H1 (cell line): ENCODE data around the gene DDC. TPM values are rescaled to one million over a fixed set of nuclear protein-coding genes. Genes with fewer than 3 reads are reported as not detected.

Experiments used
- CTCF ChIA-PET: fragments of 300-600 bp; sonication (Branson Sonifier 250); formaldehyde crosslinking; loops from one replicate; lab custom pipeline; 2021; ENCODE audit not compliant: partially characterized antibody; lab: Charles Lee
- POLR2A ChIA-PET: fragments of 300-600 bp; sonication (Branson Sonifier 250); formaldehyde crosslinking; loops from one replicate; lab custom pipeline; 2021; ENCODE audit warnings: inconsistent platforms; ENCODE audit not compliant: partially characterized antibody; lab: Charles Lee
- DNase-seq, 2 experiments: peaks; one replicate each; pipeline versions ENCODE4 v3.0.0 to v3.0.0-alpha.2; 2010 to 2022; ENCODE audit warnings: low spot score in 2 of 2, low read depth in 1 of 2, mixed read lengths in 1 of 2
- FAIRE-seq: peaks from 2 replicates; lab custom pipeline; 2011; peaks lifted over from hg19 to GRCh38; lab: Jason Lieb, UNC
- H2AFZ ChIP-seq: 2 replicates; pipeline ENCODE4 v1.8.1; 2012; ENCODE audit warnings: low read length, inconsistent platforms
- H2AK5ac ChIP-seq: 2 replicates; pipeline ENCODE4 v1.6.1; 2013; ENCODE audit warnings: low read depth, low read length
- H2BK120ac ChIP-seq: replicated peaks from 2 replicates; pipeline ENCODE3; 2013; ENCODE audit warnings: low read depth, low read length, inconsistent platforms
- H2BK12ac ChIP-seq: 2 replicates; pipeline ENCODE4 v1.6.1; 2013; ENCODE audit warnings: low read depth, low read length
- H2BK15ac ChIP-seq: 2 replicates; pipeline ENCODE4 v1.6.1; 2013; ENCODE audit warnings: low read length
- H2BK20ac ChIP-seq: 2 replicates; pipeline ENCODE4 v1.6.1; 2013; ENCODE audit warnings: low read length
- H2BK5ac ChIP-seq: 2 replicates; pipeline ENCODE4 v1.6.1; 2013; ENCODE audit warnings: low read depth, low read length
- H3K14ac ChIP-seq: 2 replicates; pipeline ENCODE4 v1.6.1; 2013; ENCODE audit warnings: inconsistent platforms; ENCODE audit not compliant: insufficient read length
- H3K18ac ChIP-seq: 2 replicates; pipeline ENCODE4 v1.6.1; 2013; ENCODE audit warnings: low read length; ENCODE audit errors: extremely low read depth
- H3K23ac ChIP-seq: 2 replicates; pipeline ENCODE4 v1.6.1; 2013; ENCODE audit warnings: inconsistent platforms; ENCODE audit not compliant: insufficient read length
- H3K23me2 ChIP-seq: 2 replicates; pipeline ENCODE4 v1.6.1; 2013; ENCODE audit warnings: low read depth, low read length
- H3K27ac ChIP-seq: 2 replicates; pipeline ENCODE4 v1.6.1; 2011; ENCODE audit warnings: low read depth, low read length, inconsistent platforms
- H3K27me3 ChIP-seq, 4 experiments: replicated peaks in 1 of 4; 1 replicate in 1 of 4; 2 replicates in 3 of 4; pipeline versions ENCODE4 v1.6.1 to v1.8.1; 2011 to 2013; ENCODE audit warnings: low read length in 3 of 4, mild to moderate bottlenecking in 3 of 4, inconsistent platforms in 2 of 4, mixed read lengths in 2 of 4, moderate library complexity in 1 of 4; ENCODE audit not compliant: control insufficient read depth in 3 of 4, insufficient read depth in 3 of 4; ENCODE audit errors: extremely low read depth in 1 of 4
- H3K36me3 ChIP-seq, 4 experiments: 2 replicates each; pipeline versions ENCODE4 v1.6.1 to v1.8.1; 2011 to 2013; ENCODE audit warnings: mild to moderate bottlenecking in 4 of 4, low read length in 3 of 4, moderate library complexity in 2 of 4, control low read depth in 1 of 4, inconsistent platforms in 1 of 4; ENCODE audit not compliant: insufficient read depth in 4 of 4, control insufficient read depth in 2 of 4
- H3K4ac ChIP-seq: replicated peaks from 2 replicates; pipeline ENCODE3; 2013; ENCODE audit warnings: low read length, low read depth, mixed read lengths, inconsistent platforms; ENCODE audit not compliant: insufficient read length
- H3K4me1 ChIP-seq, 4 experiments: replicated peaks in 1 of 4; 1 replicate in 1 of 4; 2 replicates in 3 of 4; pipeline versions ENCODE4 v1.6.1 to v1.8.1; 2011 to 2013; ENCODE audit warnings: low read length in 3 of 4, inconsistent platforms in 2 of 4, mixed read lengths in 1 of 4; ENCODE audit not compliant: insufficient read depth in 4 of 4, control insufficient read depth in 3 of 4
- H3K4me2 ChIP-seq, 2 experiments: 2 replicates each; pipeline versions ENCODE4 v1.6.1 to v1.8.1; 2011 to 2013; ENCODE audit warnings: low read depth in 2 of 2, low read length in 2 of 2, control low read depth in 1 of 2, inconsistent platforms in 1 of 2, mild to moderate bottlenecking in 1 of 2; ENCODE audit not compliant: insufficient read depth in 1 of 2
- H3K4me3 ChIP-seq, 4 experiments: fragments of 200-600, 300-600 bp in 1 of 4; sonication (generic), shearing (Covaris generic), sonication (Bioruptor Twin) in 1 of 4; 2 replicates each; pipeline versions ENCODE4 v1.5.1 to v1.8.1; 2011 to 2016; ENCODE audit warnings: low read length in 4 of 4, low read depth in 3 of 4, control low read depth in 2 of 4, inconsistent platforms in 2 of 4, mild to moderate bottlenecking in 2 of 4, mixed read lengths in 1 of 4, moderate library complexity in 1 of 4; ENCODE audit not compliant: insufficient read depth in 2 of 4; ENCODE audit errors: extremely low read depth in 1 of 4
- H3K56ac ChIP-seq: replicated peaks from 2 replicates; pipeline ENCODE3; 2013; ENCODE audit warnings: low read depth, mild to moderate bottlenecking, mixed read lengths, low read length, inconsistent platforms; ENCODE audit not compliant: insufficient read length
- H3K79me1 ChIP-seq: 2 replicates; pipeline ENCODE4 v1.6.1; 2013; ENCODE audit warnings: low read depth, low read length, control low read depth
- H3K79me2 ChIP-seq, 2 experiments: 2 replicates each; pipeline versions ENCODE4 v1.6.1 to v1.8.1; 2012 to 2013; ENCODE audit warnings: low read length in 2 of 2, mild to moderate bottlenecking in 2 of 2, inconsistent platforms in 1 of 2; ENCODE audit not compliant: insufficient read depth in 2 of 2, control insufficient read depth in 1 of 2
- H3K9ac ChIP-seq, 4 experiments: replicated peaks in 1 of 4; 1 replicate in 1 of 4; 2 replicates in 3 of 4; pipeline versions ENCODE4 v1.6.1 to v1.8.1; 2011 to 2013; ENCODE audit warnings: low read depth in 3 of 4, low read length in 3 of 4, control low read depth in 2 of 4, mild to moderate bottlenecking in 2 of 4, moderate library complexity in 2 of 4, inconsistent platforms in 1 of 4; ENCODE audit errors: extremely low read depth in 1 of 4
- H3K9me3 ChIP-seq, 2 experiments: 2 replicates each; pipeline versions ENCODE4 v1.6.1 to v1.8.1; 2012 to 2013; ENCODE audit warnings: mild to moderate bottlenecking in 2 of 2, moderate library complexity in 2 of 2, control low read depth in 1 of 2, inconsistent platforms in 1 of 2, low read depth in 1 of 2, low read length in 1 of 2, mixed read lengths in 1 of 2; ENCODE audit not compliant: insufficient read depth in 2 of 2
- H4K20me1 ChIP-seq, 2 experiments: replicated peaks in 1 of 2; 2 replicates each; pipeline versions ENCODE3 to v1.8.1; 2011 to 2013; ENCODE audit warnings: inconsistent platforms in 2 of 2, low read length in 2 of 2, mild to moderate bottlenecking in 1 of 2; ENCODE audit not compliant: insufficient read depth in 2 of 2, control insufficient read depth in 1 of 2
- H4K5ac ChIP-seq: 2 replicates; pipeline ENCODE4 v1.6.1; 2013; ENCODE audit warnings: low read length, low read depth, mixed read lengths, inconsistent platforms; ENCODE audit not compliant: insufficient read length
- H4K8ac ChIP-seq: 2 replicates; pipeline ENCODE4 v1.8.0; 2013; ENCODE audit warnings: mild to moderate bottlenecking, moderate library complexity, low read length, inconsistent platforms; ENCODE audit not compliant: insufficient read depth; ENCODE audit errors: extremely low read depth
- H4K91ac ChIP-seq: replicated peaks from 2 replicates; pipeline ENCODE3; 2013; ENCODE audit warnings: low read length, mixed read lengths, inconsistent platforms; ENCODE audit not compliant: insufficient read length
- CHD1 ChIP-seq: IDR thresholded peaks from 2 replicates; pipeline ENCODE4 v1.6.1; 2012; ENCODE audit warnings: low read depth, low read length, improper control_type of control experiment
- CHD2 ChIP-seq: IDR thresholded peaks from 2 replicates; pipeline ENCODE4 v1.6.1; 2012; ENCODE audit warnings: low read length, improper control_type of control experiment
- EP300 ChIP-seq, 2 experiments: IDR thresholded peaks; 1 replicate in 1 of 2; 2 replicates in 1 of 2; pipeline ENCODE4 v1.6.1; 2011 to 2012; ENCODE audit warnings: low read depth in 2 of 2, low read length in 2 of 2, mild to moderate bottlenecking in 2 of 2, borderline replicate concordance in 1 of 2, inconsistent platforms in 1 of 2, moderate library complexity in 1 of 2
- HDAC2 ChIP-seq, 2 experiments: fragments of 300-600 bp in 1 of 2; sonication (generic) in 1 of 2; IDR thresholded peaks; 2 replicates each; pipeline ENCODE4 v1.6.1; 2011 to 2012; ENCODE audit warnings: low read depth in 2 of 2, low read length in 2 of 2, mild to moderate bottlenecking in 2 of 2, moderate library complexity in 2 of 2, borderline replicate concordance in 1 of 2, inconsistent platforms in 1 of 2
- SIN3A ChIP-seq, 2 experiments: IDR thresholded peaks in 1 of 2; conservative IDR thresholded peaks in 1 of 2; 2 replicates each; pipeline ENCODE4 v1.6.1; 2011 to 2012; ENCODE audit warnings: low read length in 2 of 2, improper control_type of control experiment in 1 of 2, low read depth in 1 of 2, mild to moderate bottlenecking in 1 of 2
- TEAD4 ChIP-seq: IDR thresholded peaks from 2 replicates; pipeline ENCODE4 v1.6.1; 2012; ENCODE audit warnings: low read depth, low read length, inconsistent platforms, mixed read lengths
- WGBS, 2 experiments: shearing (Covaris generic) in 1 of 2; methylation state at CpG; one replicate each; pipeline versions ENCODE4 v1.1.6 to v1.1.7; 2013 to 2015; ENCODE audit warnings: low lambda C conversion rate in 2 of 2, mixed read lengths in 2 of 2, inconsistent platforms in 1 of 2, low coverage in 1 of 2, missing lambda C conversion rate in 1 of 2; ENCODE audit not compliant: insufficient replicate concordance in 2 of 2, insufficient coverage in 1 of 2, insufficient read length in 1 of 2; ENCODE audit errors: extremely low coverage in 1 of 2, missing lambda C conversion rate in 1 of 2; 5-methylcytosine and 5-hydroxymethylcytosine counted together
- polyA plus RNA-seq, 7 experiments: library from polyadenylated mRNA; depleted of rRNA in 3 of 7; stranded (reverse) in 5 of 7; unstranded in 2 of 7; fragments of >200 nt in 5 of 7; fragments of 200-250 nt in 2 of 7; gene quantifications; 1 replicate in 5 of 7; 2 replicates in 1 of 7; 4 replicates in 1 of 7; pipeline versions ENCODE4 v1.2.1 to v1.2.3, GENCODE V29; 2011 to 2013; ENCODE audit warnings: missing spikeins in 2 of 7, mixed read lengths in 2 of 7
- total RNA-seq: library from RNA; stranded (reverse); fragmentation: NEBNext Ultra II Directional; extraction: Animal tissue kit (Norgen Biotek cat#: 25700); gene quantifications from 2 replicates; pipeline ENCODE4 v1.2.1, GENCODE V29; 2021

The DDC gene
- total and polyA plus RNA-seq, 2 of the 8 experiments (the other 6 are each of a cell fraction or from before 2014, with no cell fraction given) = 0.05 TPM; not detected in 1

DNA sequence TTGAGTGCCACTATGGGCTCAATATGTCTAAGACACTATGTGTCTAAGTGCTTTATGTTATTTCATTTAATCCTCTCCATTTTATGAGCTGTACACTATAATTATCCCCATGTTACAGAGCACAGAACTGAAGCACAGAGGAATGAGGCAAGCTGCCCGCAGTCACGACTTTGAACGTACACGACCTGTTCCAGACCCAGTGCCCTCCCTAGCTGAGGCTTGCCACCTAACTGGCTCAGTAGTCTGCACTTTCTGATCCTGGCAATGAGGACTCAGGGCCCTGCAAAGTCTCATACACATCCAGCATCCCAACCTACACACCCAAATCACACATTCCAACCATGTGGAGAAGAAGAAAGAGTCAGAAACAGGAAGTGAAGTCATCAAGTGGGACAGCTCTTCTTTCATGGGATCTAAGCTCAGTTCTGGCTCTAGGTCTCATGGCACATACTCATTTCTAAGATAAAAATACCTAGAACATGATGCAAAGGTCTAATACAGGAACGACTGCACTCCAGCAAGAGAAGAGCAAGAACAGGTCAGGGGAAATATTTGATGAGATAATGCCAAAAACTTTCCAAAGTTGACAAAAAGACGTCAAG is 42.4 kb upstream of the DDC start:
- no peak overlapping the region for H3K4ac ChIP-seq
- POLR2A ChIA-PET = interaction anchor here (0.8 kb wide), 1 partner anchor 54 kb away, joined by 3 read pairs; no protein-coding TSS in a partner anchor
- H3K14ac ChIP-seq = no peak overlapping the region
- no peak for TF ChIP-seq TEAD4
- TF ChIP-seq EP300 (IDR thresholded peaks at IDR 0.05; ENCODE audit: borderline replicate concordance in 1 of 2, low read depth in 2 of 2, low read length in 2 of 2) = no peak
- no peak for TF ChIP-seq SIN3A (conservative IDR thresholded peaks at IDR 0.05 in 1 of 2, IDR thresholded peaks at IDR 0.05 in 1 of 2; ENCODE audit: low read depth in 1 of 2, low read length in 2 of 2)
- TF ChIP-seq CHD2 = no peak
- TF ChIP-seq HDAC2 (IDR thresholded peaks at IDR 0.05; ENCODE audit: borderline replicate concordance in 1 of 2, low read depth in 2 of 2, low read length in 2 of 2) = no peak
- no peak for TF ChIP-seq CHD1
- H2BK15ac ChIP-seq = no peak overlapping the region
- no peak overlapping the region for H3K4me3 ChIP-seq
- CTCF ChIA-PET = interaction anchor here (0.7 to 2.2 kb wide), 9 partner anchors 9 to 591 kb away, joined by 3 to 9 read pairs (median 3); no protein-coding TSS in a partner anchor
- H3K56ac ChIP-seq = no peak overlapping the region
- H3K4me2 ChIP-seq = no peak overlapping the region
- H2BK5ac ChIP-seq = no peak overlapping the region
- no peak overlapping the region for H3K27ac ChIP-seq
- H3K36me3 ChIP-seq = peaks cover 10 to 39% (median 23%) of the 10 kb centered on the region in 4 experiments
- FAIRE-seq (no peak), DNase-seq (no peak)
- H4K20me1 ChIP-seq = no peaks in the 10 kb centered on the region
- no peak overlapping the region for H3K23ac ChIP-seq
- no peak overlapping the region for H2BK12ac ChIP-seq
- H3K18ac ChIP-seq = no peak overlapping the region
- no peak overlapping the region for H2AK5ac ChIP-seq
- H2AFZ ChIP-seq = no peak overlapping the region
- H3K27me3 ChIP-seq = no peaks in the 10 kb centered on the region
- H3K9ac ChIP-seq = no peak overlapping the region
- no peak overlapping the region for H4K5ac ChIP-seq
- no peaks in the 10 kb centered on the region for H3K9me3 ChIP-seq
- H3K79me2 ChIP-seq = no peaks in the 10 kb centered on the region; a peak in 1 of 4 replicates
- peaks cover 2% of the 10 kb centered on the region; the same call in 1 of the 2 replicates for H3K79me1 ChIP-seq
- H3K4me1 ChIP-seq = peaks cover 0 to 2% (median 0%) of the 10 kb centered on the region in 4 experiments; a peak in 1 of 7 replicates
- no peak overlapping the region for H2BK20ac ChIP-seq
- no peaks in the 10 kb centered on the region for H3K23me2 ChIP-seq
- WGBS, 2 experiments = 83% methylated on average over 6 of the region's 6 CpGs; no CpG with 5 or more reads in 1 of the 2 experiments
- H2BK120ac ChIP-seq = no peak overlapping the region
- no peak overlapping the region for H4K91ac ChIP-seq
- no peak overlapping the region for H4K8ac ChIP-seq
